GM10266 (cell line): Measurements from ENCODE around the gene MAEA.

Experiments used
- DNase-seq: peaks from one replicate; pipeline ENCODE4 v3.0.0; 2012; ENCODE audit errors: extremely low spot score
- TF ChIP-seq, protein P1 (sequence below): IDR thresholded peaks from 2 replicates; pipeline ENCODE4 v1.5.1; 2012; ENCODE audit warnings: mild to moderate bottlenecking, low read depth; ENCODE audit not compliant: control insufficient read depth, insufficient read depth; ENCODE audit errors: missing control alignments

Gene MAEA

DNA sequence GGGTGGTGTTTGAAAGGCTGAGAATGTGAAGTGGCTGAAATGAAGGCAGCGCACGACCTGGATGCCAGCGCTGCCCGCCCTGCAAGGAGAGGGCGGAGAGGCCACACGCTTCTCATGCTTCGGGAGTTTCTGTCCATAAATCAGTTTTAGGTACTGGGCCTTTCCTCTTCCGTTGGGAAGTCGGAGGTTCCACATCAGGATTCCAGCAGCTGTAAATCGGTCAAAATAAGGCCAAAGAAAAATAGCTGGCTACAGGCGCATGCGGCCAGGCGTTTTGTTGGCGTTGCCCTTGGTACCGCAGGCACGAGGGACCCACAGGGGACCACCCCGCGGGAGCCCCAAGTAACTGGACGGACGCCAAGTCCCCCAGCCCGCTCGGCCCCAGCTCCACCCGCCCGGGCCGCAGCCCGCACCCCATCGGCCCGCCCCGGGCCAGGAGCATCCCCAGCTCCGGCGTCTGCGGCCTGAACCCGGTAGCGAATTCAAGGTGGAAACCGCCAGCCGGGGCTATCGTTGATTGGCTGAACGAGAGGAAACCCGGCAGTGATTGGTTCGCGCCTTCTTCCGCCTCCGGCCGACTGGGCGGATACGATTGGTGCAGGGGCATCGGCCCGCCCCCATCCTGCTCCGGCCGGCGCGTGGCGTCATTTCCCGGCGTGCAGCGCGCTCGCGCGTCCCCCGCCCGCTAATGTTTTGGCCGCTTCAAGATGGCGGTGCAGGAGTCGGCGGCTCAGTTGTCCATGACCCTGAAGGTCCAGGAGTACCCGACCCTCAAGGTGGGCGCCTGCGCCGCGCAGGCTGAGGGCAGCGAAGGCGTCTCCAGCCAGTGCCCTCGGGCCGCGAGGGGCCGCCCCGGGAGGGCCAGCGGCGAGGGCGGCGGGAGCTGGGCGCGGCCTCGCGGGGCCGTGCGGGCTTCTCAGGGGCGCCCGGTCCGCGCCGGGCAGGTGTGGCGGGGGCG lies at the start of gene MAEA:
Gene MAEA, plus strand, starts transcription at position 685 of the 958 bp plus-strand sequence. Its CDS starts 23 bp downstream, at position 708.
- TF ChIP-seq, protein P1, sequence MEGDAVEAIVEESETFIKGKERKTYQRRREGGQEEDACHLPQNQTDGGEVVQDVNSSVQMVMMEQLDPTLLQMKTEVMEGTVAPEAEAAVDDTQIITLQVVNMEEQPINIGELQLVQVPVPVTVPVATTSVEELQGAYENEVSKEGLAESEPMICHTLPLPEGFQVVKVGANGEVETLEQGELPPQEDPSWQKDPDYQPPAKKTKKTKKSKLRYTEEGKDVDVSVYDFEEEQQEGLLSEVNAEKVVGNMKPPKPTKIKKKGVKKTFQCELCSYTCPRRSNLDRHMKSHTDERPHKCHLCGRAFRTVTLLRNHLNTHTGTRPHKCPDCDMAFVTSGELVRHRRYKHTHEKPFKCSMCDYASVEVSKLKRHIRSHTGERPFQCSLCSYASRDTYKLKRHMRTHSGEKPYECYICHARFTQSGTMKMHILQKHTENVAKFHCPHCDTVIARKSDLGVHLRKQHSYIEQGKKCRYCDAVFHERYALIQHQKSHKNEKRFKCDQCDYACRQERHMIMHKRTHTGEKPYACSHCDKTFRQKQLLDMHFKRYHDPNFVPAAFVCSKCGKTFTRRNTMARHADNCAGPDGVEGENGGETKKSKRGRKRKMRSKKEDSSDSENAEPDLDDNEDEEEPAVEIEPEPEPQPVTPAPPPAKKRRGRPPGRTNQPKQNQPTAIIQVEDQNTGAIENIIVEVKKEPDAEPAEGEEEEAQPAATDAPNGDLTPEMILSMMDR: no peak

DNA sequence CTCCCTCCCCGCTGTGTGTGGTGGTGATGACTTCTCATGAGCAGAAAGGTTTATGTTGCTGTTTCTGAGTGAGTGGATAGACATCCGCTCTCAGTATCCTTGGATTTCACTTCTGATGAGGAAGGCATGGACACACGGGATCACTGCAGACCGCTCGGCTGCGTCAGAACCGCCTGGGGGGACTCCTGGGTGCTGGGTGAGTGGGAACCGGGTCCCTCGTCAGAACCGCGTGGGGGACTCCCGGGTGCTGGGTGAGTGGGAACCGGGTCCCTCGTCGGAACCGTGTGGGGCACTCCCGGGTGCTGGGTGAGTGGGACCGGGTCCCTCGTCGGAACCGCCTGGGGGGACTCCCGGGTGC lies 49.8 kb upstream of the MAEA start:
- TF ChIP-seq, protein P1: no peak
- DNase-seq: no peak

More for the DNA sequence above, at the start of gene MAEA:
- peak; percentile 100 for DNase-seq

DNA sequence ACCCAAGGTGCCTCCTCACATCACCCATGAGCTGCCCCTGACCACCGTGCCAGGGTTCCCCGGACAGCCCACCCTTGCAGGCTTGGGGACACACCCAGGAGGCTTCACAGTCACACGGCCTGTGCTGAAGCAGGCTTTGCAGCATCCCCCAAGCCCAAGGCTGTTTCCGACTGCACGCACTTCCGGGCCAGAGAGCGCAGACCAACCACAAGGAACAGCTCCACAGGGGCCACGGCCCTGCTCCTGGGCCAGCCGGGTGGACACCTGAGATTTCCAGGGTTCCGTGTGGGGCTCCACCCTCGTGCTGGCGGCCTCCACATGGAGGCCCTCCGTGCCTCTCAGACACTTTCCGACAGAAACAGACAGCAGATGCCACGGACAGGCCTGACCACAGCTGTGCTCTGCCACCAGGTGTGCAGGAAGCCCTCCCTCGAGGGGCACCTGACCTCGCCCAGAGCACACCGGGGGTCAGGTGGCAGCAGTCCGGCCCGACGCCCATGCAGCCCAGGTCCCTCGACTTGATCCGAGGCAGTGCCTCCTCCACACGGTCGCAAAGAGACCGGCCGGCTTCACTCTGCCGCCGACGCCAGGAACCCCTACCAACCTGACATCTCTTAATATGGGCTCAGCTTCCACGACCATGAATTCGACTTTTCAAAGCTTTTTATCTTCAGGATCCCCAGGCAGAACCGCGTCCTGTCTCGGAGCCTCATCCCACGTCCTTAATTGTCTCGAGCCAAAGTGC lies 48.8 kb upstream of the MAEA start:
- no peak for DNase-seq
- TF ChIP-seq, protein P1: no peak

DNA sequence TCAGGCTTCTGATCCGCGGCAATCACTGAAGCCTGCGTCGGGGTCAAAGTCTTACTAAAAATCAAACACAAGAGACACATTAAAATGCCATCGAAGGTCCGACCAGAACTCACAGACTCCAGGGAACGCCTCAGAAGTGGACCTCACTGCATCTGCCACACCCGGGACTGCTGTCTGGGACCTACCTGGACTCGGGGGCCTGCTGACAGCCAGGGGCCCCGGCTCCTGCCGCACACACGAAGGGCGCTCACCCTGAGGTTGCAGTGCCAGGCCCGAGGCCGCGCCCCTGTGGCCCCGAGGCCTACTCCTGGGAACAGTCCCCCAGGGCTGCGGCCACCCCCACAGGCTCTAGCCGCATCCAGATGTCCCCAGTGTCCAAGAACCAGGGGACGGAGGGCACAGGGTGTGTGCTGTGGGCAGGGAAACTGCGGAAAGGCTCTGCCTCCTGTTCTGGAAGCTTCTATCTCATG lies 48.2 kb upstream of the MAEA start:
- TF ChIP-seq, protein P1: no peak
- DNase-seq: no peak

DNA sequence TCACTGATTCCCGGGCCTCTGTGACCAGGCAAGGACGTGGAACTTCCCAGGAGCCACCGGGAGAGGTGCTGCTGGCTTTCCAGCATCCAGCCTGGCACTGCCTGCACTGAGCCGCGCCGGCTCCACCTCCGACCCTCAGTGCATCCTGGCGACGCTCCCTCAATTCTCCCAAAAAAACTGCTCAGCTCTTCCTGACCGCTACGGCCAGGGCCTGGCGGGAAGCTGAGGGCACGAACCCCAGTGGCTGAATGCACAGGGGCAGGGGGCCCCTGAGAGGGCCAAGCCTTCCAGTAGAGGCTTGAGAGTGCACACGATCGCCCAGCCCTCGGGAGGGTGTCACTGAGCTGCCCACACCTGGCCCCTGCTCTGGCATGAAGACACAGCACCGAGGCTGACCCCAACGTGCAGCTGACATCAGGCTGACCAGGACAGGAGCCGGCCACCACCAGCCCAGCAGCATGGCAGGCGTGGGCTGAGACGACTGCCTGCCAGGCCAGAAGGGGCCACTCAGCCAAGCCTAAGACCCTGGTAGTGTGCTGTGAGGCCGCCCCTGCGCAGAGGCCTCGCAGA lies 47.7 kb upstream of the MAEA start:
- DNase-seq: no peak

DNA sequence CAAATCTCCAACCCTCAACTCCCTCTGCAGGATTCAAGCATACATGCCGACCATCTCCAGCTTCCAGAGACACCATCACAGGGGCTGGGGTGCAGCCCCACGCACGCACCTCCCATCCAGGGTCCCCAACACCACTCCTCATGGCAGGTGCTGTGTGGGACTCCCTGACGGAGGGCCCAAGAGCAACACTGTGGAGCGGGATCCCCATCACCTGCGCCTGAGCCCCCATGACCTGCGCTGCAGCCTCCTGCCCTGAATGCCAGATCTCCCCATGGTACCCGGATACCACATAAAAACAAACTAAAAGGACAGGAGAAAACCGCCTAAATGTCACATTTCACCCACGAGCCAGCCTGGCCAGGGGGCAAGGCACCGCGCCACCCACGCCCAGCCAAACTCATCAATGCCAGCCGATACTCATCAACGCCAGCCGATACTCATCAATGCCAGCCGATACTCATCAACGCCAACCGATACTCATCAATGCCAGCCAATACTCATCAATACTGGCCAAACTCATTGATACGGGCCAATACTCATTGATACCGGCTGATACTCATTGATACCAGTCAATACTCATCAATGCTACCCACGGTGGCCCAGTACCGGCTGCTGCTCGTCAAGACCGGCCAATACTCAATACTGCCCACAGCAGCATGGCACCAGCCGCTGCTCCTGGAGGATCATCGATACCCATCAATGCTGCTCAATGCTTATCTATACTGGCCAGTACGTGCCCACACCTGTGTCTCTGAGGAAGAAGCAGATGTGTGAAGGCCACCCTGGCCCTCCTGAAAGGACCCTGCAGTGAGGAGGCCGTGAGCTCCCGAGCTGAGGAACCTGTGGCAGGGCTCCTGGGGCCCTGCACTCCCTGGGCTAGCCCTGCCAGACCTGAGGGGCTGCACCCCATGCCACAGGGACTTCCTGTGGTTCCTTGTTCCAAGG lies 46.9 kb upstream of the MAEA start:
- TF ChIP-seq, protein P1: no peak
- DNase-seq: no peak

More for the DNA sequence above, 47.7 kb upstream of the MAEA start:
- TF ChIP-seq, protein P1: no peak
